GM19455 (cell line): ENCODE data around the gene KCNMB2.

ENCODE experiments used
- ATAC-seq: cut with Tn5 transposase; IDR thresholded peaks from one replicate; pipeline ENCODE4 v1.9.1; 2021; ENCODE audit not compliant: unreplicated experiment

The KCNMB2 gene

GRCh38 chr3:178567611-178568010 lies 31.4 kb downstream of the KCNMB2 start:
- ATAC-seq, result no peak

DNA sequence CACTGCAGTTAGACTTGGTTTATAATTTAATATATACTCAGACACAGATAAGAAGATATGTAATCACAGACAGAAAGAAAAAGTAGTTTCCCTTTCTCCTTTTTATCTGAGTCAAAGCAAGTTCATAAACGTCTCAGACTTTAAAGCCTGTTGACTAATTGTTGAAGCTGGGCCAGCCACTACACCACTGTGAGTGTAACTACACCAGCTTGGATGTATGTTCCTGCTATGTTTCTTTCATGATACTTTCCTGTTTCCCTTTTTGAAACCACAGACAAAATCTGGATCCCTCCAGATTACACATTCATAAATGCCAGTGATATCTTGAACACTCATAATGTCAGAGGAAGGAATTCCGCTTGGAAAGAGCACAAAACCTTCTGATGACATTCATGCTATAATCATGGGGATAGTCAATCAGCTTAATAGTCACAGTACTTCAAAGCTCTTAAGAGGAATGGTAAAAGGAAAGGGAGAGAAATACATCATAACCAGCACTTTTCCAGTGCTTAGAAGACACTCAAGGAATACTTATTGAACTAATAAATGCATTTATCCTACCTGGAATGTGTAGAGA lies 32.0 kb downstream of the KCNMB2 start:
- no peak for ATAC-seq

GRCh38 chr3:178568911-178569310 lies 32.7 kb downstream of the KCNMB2 start:
- no peak for ATAC-seq

DNA sequence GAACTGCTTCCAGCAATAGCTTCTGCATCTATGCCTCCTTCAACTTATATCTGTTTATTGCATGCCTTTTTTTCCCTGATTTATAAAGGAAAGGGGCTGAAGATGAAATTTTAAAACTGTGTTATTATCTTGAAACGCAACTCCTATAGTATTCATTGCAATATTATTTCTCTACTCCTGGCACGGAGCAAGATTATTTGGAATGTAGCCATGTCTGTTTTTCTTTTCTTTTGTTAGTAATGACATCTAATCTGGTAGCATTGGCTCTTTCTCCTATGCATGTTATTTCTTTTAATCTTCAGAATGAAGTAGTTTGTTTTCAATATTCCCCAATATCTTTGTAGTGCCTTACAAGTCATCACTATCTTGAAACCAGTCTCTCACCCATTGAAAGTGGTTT lies 33.6 kb downstream of the KCNMB2 start:
- ATAC-seq, result no peak

GRCh38 chr3:178583963-178584575 lies 47.8 kb downstream of the KCNMB2 start:
- no peak for ATAC-seq

DNA sequence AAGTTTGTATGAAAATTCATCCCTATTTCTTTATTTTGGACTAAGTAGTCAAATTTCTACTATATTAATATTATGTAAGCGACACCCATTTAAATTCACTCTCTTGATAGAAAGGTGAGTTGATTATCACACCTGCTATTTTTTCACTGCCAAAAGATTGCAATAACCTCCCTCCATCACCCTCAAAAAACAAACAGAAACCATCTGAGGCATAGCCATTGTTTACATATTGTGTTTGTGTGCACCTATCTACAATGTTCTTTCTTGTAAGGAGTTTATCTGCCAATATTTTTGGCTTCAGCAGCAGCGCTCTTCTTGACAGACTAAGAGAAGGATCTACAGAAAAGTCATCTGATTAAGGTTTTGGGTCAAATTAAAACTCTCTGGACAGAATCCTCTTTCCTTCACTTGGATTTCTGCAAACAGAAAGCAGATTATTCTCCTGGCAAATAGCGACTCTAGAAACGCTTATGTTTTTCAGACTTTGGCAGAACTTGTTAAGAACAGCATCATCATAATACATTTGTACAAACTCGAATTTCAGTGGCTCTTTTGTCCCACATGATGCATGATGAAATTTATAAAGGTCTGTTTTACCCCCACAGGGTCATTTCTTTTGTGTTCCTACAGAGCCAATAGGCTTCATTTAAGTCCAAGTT lies 48.6 kb downstream of the KCNMB2 start:
- ATAC-seq, result no peak

GRCh38 chr3:178585454-178585853 lies 49.2 kb downstream of the KCNMB2 start:
- ATAC-seq, result no peak

GRCh38 chr3:178586076-178586475 lies 49.8 kb downstream of the KCNMB2 start:
- ATAC-seq, result no peak

GRCh38 chr3:178588628-178589027 lies 52.4 kb downstream of the KCNMB2 start:
- no peak for ATAC-seq

DNA sequence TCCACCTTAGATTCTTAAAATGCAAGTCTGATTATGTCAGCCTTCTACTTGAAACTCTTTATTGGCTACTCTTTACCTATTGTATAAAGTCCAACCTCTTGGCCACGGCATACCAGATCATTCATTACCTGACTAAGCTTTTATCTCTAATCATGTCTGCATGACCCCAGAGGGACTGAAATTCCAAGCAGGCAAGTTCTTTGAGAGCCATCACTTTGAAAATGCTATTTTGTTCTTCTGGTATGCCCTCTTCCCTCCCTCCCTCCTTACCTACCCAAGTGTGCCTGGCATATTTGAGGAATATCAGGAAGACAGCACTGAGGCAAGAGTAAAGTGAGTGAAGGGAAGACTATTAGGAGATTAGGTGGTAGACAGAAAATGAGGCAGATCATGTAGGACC lies 57.5 kb downstream of the KCNMB2 start:
- ATAC-seq, result no peak

DNA sequence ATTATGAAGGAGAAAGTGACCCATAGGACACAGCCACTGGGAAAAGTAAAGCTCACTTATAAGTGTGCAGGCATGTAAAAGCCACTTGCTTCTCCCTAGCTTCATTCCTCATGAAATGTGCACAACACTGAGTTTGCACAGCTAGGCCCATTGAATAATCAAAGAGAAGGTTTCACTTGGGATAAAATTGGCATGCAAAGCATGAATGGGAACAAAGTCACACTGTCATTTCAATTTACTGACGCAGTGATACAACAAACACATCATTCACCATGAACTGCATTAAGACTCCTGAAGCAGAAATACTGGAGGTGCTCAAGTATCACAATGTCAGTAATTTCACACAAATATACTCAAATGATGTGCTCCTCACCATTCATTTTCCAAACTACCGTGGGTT lies 61.1 kb downstream of the KCNMB2 start:
- ATAC-seq, result no peak

DNA sequence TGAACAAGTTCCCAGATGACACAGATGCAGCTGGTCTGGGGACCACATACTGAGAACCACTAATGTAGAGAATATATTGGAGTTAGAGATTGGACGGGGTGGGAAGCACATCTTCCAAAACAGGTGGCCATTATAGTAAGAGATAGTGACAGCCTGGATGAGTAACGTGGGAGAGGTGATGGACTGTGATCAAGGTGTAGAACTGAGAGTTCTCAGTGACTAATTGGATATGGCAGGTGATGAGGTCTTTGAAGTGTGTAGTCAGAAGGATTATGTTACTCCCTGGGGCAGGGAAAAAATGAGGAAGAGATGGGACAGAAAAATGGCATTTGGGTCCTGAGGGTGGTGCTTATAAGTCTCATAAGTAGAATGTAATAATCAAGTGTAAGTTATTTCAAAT lies 66.6 kb downstream of the KCNMB2 start:
- ATAC-seq, result no peak

GRCh38 chr3:178603735-178604134 lies 67.5 kb downstream of the KCNMB2 start:
- ATAC-seq, result no peak

GRCh38 chr3:178618197-178618596 lies 82.0 kb downstream of the KCNMB2 start:
- no peak for ATAC-seq

DNA sequence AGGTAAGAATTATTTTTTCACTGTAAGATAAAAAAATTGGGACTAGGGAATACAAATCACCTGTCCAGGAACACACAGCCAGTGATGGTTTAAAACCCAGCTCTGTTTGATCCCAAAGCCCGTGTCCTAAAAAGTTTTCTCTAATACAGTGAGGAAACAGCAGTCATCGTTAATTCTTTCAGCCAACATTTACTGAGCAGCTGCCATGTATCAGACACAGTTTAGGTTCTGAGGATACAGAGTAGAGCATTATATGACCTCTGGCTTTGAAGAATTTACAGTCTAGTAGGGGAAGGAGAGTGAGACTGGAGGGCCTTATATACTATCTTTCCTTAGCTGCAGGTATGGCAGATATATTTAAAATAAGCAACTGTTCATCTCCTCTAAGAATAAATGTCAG lies 82.7 kb downstream of the KCNMB2 start:
- no peak for ATAC-seq

- ATAC-seq, result no peak
Observed at GRCh38 chr3:178623666-178624255, 87.5 kb downstream of the KCNMB2 start.

- no peak for ATAC-seq
Observed at GRCh38 chr3:178624276-178624675, 88.0 kb downstream of the KCNMB2 start.

- no peak for ATAC-seq
Observed at GRCh38 chr3:178625053-178625600, 88.9 kb downstream of the KCNMB2 start.

DNA sequence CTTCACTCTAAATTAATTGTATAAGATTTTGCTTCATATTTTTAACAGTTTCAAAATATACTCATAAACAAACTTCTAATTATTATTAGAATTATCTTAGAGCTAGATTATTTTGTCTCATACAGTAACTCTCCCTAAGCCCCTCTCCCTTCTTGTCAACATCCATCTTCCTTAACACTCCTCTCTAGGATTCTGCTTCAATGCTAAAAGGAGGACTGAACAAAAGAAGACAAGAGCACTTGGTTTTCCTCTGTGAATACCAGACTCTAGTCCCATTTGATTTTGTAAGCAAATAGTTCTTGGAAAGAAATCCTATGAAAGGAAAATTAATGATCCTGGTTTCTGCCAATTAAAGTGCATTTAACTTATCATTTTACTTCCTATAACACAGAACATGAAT lies 91.8 kb downstream of the KCNMB2 start:
- ATAC-seq, result no peak

- no peak for ATAC-seq
Observed at GRCh38 chr3:178629430-178630178, 93.4 kb downstream of the KCNMB2 start.

GRCh38 chr3:178631950-178632349 lies 95.7 kb downstream of the KCNMB2 start:
- no peak for ATAC-seq
